ENCODE measurements around the gene SMC4. TPM values are rescaled to one million over a fixed set of nuclear protein-coding genes. Genes with fewer than 3 reads are reported as not detected.

Gene SMC4
- total and polyA plus RNA-seq, 2 experiments from 2014 or later, result 49.6 to 55.4 TPM

DNA sequence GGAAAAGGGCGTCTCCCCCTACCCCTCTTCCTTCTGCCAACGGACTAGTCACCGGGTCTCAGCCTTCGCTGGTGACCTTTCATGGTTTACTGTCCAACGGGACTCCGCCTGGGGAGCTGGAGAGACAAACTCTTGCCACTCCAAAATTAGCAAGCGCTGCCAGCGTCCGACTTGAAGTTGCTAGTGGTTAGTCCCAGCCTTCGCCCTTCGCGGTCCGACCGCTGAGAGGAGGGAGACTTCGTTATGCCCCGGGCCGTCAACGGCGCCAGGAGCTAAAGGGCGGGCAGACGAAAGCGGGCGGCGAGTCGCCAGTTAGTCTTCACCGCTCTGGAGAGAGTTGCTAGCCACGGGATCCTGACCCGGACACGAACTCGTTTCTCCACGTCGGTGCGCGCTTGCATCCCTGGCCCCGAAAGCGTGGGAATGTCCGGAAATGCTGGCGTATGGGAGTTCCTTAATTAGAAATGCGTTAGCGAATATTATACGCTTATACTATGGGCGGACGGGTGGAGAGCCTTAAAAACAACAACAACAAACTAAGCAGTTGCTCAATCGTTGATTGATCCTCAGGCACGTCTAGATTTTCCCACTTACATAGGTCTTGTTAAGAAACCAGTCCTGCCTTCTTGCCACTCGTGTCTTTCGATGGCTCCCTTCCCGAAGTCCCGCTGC, 716 bp downstream of the SMC4 start:
- TF ChIP-seq EZH2phosphoT487 (IDR thresholded peaks at IDR 0.05; ENCODE audit: low read depth, severe bottlenecking, unreplicated experiment), result no peak
- TF ChIP-seq EZH2 (IDR thresholded peaks at IDR 0.05; ENCODE audit: borderline replicate concordance), result no peak
- TF ChIP-seq, protein P1, sequence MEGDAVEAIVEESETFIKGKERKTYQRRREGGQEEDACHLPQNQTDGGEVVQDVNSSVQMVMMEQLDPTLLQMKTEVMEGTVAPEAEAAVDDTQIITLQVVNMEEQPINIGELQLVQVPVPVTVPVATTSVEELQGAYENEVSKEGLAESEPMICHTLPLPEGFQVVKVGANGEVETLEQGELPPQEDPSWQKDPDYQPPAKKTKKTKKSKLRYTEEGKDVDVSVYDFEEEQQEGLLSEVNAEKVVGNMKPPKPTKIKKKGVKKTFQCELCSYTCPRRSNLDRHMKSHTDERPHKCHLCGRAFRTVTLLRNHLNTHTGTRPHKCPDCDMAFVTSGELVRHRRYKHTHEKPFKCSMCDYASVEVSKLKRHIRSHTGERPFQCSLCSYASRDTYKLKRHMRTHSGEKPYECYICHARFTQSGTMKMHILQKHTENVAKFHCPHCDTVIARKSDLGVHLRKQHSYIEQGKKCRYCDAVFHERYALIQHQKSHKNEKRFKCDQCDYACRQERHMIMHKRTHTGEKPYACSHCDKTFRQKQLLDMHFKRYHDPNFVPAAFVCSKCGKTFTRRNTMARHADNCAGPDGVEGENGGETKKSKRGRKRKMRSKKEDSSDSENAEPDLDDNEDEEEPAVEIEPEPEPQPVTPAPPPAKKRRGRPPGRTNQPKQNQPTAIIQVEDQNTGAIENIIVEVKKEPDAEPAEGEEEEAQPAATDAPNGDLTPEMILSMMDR (IDR thresholded peaks at IDR 0.05; ENCODE audit: poor library complexity), result no peak
- Histone ChIP-seq H3K27ac (peak overlapping the region; percentile 75), H3K79me2 (peaks cover 77% of the 10 kb centered on the region), H3K36me3 (replicated peaks; ENCODE audit: insufficient read depth, low read depth) (no peaks in the 10 kb centered on the region), H3K27me3 (no peaks in the 10 kb centered on the region), H3K4me1 (ENCODE audit: insufficient read depth) (peaks cover 6% of the 10 kb centered on the region), H3K9me3 (ENCODE audit: low read depth) (no peaks in the 10 kb centered on the region), H3K4me2 (peak overlapping the region; percentile 85), H2AFZ (peak overlapping the region; percentile 32), H3K9me2 (replicated peaks; ENCODE audit: insufficient read depth) (no peaks in the 10 kb centered on the region), H3K4me3 (peak overlapping the region; percentile 72), H4K20me1 (ENCODE audit: insufficient read depth, poor library complexity, severe bottlenecking) (no peaks in the 10 kb centered on the region)
- peak; percentile 54 for DNase-seq (ENCODE audit: low spot score)
- 1% methylated on average over 49 of the region's 49 CpGs for WGBS (ENCODE audit: low lambda C conversion rate, missing lambda C conversion rate)

DNA sequence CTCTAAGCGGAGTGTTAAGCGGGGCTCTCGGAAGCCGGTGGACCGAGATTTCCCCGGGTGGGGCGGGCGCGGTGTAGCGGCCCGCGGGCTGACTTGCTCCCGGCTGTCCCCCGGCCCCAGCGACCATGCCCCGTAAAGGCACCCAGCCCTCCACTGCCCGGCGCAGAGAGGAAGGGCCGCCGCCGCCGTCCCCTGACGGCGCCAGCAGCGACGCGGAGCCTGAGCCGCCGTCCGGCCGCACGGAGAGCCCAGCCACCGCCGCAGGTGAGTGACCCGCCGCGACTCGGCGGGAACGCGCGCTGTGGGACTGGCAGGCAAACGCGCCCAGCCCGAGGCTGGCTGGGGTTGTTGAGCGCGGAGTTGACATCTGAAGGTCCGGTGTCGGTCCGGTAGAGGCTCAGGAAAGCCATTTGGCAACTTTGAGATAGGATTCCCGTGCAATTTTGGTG, 1.3 kb downstream of the SMC4 start:
- H4K20me1 ChIP-seq (ENCODE audit: insufficient read depth, poor library complexity, severe bottlenecking), result no peaks in the 10 kb centered on the region

DNA sequence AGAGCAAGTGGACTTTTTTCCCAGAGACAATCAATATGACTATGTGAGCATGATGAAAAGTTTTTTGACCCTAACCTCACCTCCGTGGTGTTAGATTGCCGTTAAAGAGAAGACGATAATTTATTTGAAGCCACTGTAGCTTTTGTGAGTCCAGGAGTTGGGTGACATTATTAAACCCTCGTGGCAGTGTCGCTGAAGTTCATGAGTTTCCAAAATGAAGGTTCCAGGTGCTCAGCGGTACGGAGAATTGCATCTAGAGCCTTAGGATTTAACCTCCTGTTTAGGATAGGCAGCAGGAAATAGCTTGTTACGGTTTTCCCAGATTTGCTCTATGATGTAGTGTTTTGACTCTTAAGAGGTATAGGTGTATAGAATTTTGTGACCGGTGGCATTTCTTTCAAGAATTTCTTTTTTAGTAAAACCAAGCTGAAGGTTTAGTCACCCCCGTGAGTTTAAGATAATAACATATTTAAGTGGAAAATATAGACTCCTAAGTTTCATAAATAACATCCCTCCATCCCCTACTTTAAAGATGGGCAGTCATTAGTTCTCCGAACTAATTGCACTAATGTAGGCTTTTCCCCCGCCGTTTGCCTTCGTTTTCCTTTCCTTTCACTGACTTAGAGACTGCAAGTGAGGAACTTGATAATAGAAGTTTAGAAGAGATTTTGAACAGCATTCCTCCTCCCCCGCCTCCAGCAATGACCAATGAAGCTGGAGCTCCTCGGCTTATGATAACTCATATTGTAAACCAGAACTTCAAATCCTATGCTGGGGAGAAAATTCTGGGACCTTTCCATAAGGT, 2.0 kb downstream of the SMC4 start:
- peak; percentile 56 for DNase-seq (ENCODE audit: low spot score)
- Histone ChIP-seq H3K79me2 (peaks cover 85% of the 10 kb centered on the region), H3K9me2 (replicated peaks; ENCODE audit: insufficient read depth) (no peaks in the 10 kb centered on the region), H3K36me3 (replicated peaks; ENCODE audit: insufficient read depth, low read depth) (no peaks in the 10 kb centered on the region), H3K4me2 (peak overlapping the region; percentile 85), H3K4me3 (peak overlapping the region; percentile 72), H3K27me3 (no peaks in the 10 kb centered on the region), H2AFZ (peak overlapping the region; percentile 18), H3K4me1 (ENCODE audit: insufficient read depth) (peaks cover 6% of the 10 kb centered on the region), H3K27ac (peak overlapping the region; percentile 23), H4K20me1 (ENCODE audit: insufficient read depth, poor library complexity, severe bottlenecking) (no peaks in the 10 kb centered on the region), H3K9me3 (ENCODE audit: low read depth) (no peaks in the 10 kb centered on the region)
- TF ChIP-seq EZH2phosphoT487 (IDR thresholded peaks at IDR 0.05; ENCODE audit: low read depth, severe bottlenecking, unreplicated experiment), result no peak
- TF ChIP-seq, protein P1 (IDR thresholded peaks at IDR 0.05; ENCODE audit: poor library complexity), result no peak
- no peak for TF ChIP-seq EZH2 (IDR thresholded peaks at IDR 0.05; ENCODE audit: borderline replicate concordance)
- WGBS (ENCODE audit: low lambda C conversion rate, missing lambda C conversion rate), result 5% methylated on average over 16 of the region's 16 CpGs

More for the DNA sequence above, 1.3 kb downstream of the SMC4 start:
- Histone ChIP-seq H3K4me1 (ENCODE audit: insufficient read depth) (peaks cover 6% of the 10 kb centered on the region), H3K4me3 (peak overlapping the region; percentile 72), H3K27me3 (no peaks in the 10 kb centered on the region), H2AFZ (peak overlapping the region; percentile 32), H3K79me2 (peaks cover 82% of the 10 kb centered on the region), H3K9me3 (ENCODE audit: low read depth) (no peaks in the 10 kb centered on the region), H3K4me2 (peak overlapping the region; percentile 85), H3K36me3 (replicated peaks; ENCODE audit: insufficient read depth, low read depth) (no peaks in the 10 kb centered on the region), H3K27ac (peak overlapping the region; percentile 75), H3K9me2 (replicated peaks; ENCODE audit: insufficient read depth) (no peaks in the 10 kb centered on the region)
- TF ChIP-seq EZH2 (IDR thresholded peaks at IDR 0.05; ENCODE audit: borderline replicate concordance) (no peak), EZH2phosphoT487 (IDR thresholded peaks at IDR 0.05; ENCODE audit: low read depth, severe bottlenecking, unreplicated experiment) (no peak)
- TF ChIP-seq, protein P1 (IDR thresholded peaks at IDR 0.05; ENCODE audit: poor library complexity), result no peak
- WGBS (ENCODE audit: low lambda C conversion rate, missing lambda C conversion rate), result 1% methylated on average over 40 of the region's 51 CpGs
- DNase-seq (ENCODE audit: low spot score), result peak; percentile 55

All from hepatocyte (in vitro differentiated cells).